MCF 10A (cell line): ENCODE data around the gene ARHGAP15. TPM values are rescaled to one million over a fixed set of nuclear protein-coding genes. Genes with fewer than 3 reads are reported as not detected.

Source experiments
- BruUV-seq: library from RNA; stranded (reverse); fragments of 400-500 nt; replicated peaks from 2 replicates; lab custom pipeline; 2021; lab: Mats Ljungman, UMichigan
- CTCF ChIA-PET: fragments of 300-600 bp; sonication (Branson Sonifier 250); formaldehyde crosslinking; extraction: SDS; loops from one replicate; lab custom pipeline; 2021; ENCODE audit warnings: antibody characterized with exemption, inconsistent platforms; lab: Yijun Ruan, JAX
- POLR2A ChIA-PET: fragments of 300-600, 350-650 bp; sonication (Branson Sonifier 250); formaldehyde crosslinking; extraction: SDS; loops from one replicate; lab custom pipeline; 2020; ENCODE audit warnings: antibody characterized with exemption, inconsistent platforms; lab: Yijun Ruan, JAX
- DNase-seq: peaks from one replicate; pipeline ENCODE4 v3.0.0-alpha.2; 2018; ENCODE audit not compliant: unreplicated experiment
- H3K27ac Mint-ChIP-seq: one replicate; pipeline ENCODE4 v1.8.0; 2022; ENCODE audit warnings: mild to moderate bottlenecking, low read depth, mixed read lengths; ENCODE audit not compliant: unreplicated experiment
- H3K27me3 Mint-ChIP-seq: one replicate; pipeline ENCODE4 v1.8.0; 2022; ENCODE audit warnings: mixed read lengths; ENCODE audit not compliant: insufficient read depth, unreplicated experiment
- H3K36me3 Mint-ChIP-seq: one replicate; pipeline ENCODE4 v1.8.0; 2022; ENCODE audit warnings: mild to moderate bottlenecking, moderate library complexity, mixed read lengths; ENCODE audit not compliant: insufficient read depth, unreplicated experiment
- H3K4me1 Mint-ChIP-seq: one replicate; pipeline ENCODE4 v1.8.0; 2022; ENCODE audit warnings: mixed read lengths; ENCODE audit not compliant: insufficient read depth, unreplicated experiment
- H3K4me3 Mint-ChIP-seq: one replicate; pipeline ENCODE4 v1.8.0; 2022; ENCODE audit warnings: mild to moderate bottlenecking, moderate library complexity, mixed read lengths; ENCODE audit not compliant: unreplicated experiment
- H3K9me3 Mint-ChIP-seq: one replicate; pipeline ENCODE4 v1.8.0; 2022; ENCODE audit warnings: mixed read lengths; ENCODE audit not compliant: unreplicated experiment
- CTCF ChIP-seq: fragments of 200-600 bp; IDR thresholded peaks from one replicate; pipeline ENCODE4 v1.8.0; 2022; ENCODE audit warnings: antibody characterized with exemption, mild to moderate bottlenecking; ENCODE audit not compliant: unreplicated experiment
- intact Hi-C: fragments of 100-400 bp; cut with micrococcal nuclease; formaldehyde crosslinking; loops from 2 replicates; pipeline ENCODE4 v1.14.1; 2022
- total RNA-seq: library from RNA; stranded (reverse); gene quantifications from 2 replicates; pipeline ENCODE4 v1.2.3, GENCODE V29; 2022

The ARHGAP15 gene
- total RNA-seq, 1 experiment from 2014 or later: not detected

- TF ChIP-seq CTCF: no peak
- no peak overlapping the region for H3K27ac Mint-ChIP-seq
- DNase-seq: no peak
- intact Hi-C loops: loop anchor here (5.0 kb wide), 1 partner anchor 1185 kb away; no protein-coding TSS in a partner anchor
- ChIA-PET CTCF (no interaction called here), POLR2A (no interaction called here)
- H3K9me3 Mint-ChIP-seq: peaks cover 24% of the 10 kb centered on the region
- H3K36me3 Mint-ChIP-seq: no peaks in the 10 kb centered on the region
- H3K27me3 Mint-ChIP-seq: no peaks in the 10 kb centered on the region
- H3K4me1 Mint-ChIP-seq: no peaks in the 10 kb centered on the region
- no peak overlapping the region for H3K4me3 Mint-ChIP-seq
- BruUV-seq: no TSS peak
These were observed 368.5 kb downstream of the ARHGAP15 start for GRCh38 chr2:143497726-143498125.

- no peak overlapping the region for H3K4me3 Mint-ChIP-seq
- POLR2A ChIA-PET: no interaction called here
- TF ChIP-seq CTCF: no peak
- CTCF ChIA-PET: interaction anchor here (0.7 kb wide), 1 partner anchor 20 kb away, joined by 3 read pairs; no protein-coding TSS in a partner anchor
- intact Hi-C loops: loop anchor here (5.0 kb wide), 1 partner anchor 1184 kb away; no protein-coding TSS in a partner anchor
- H3K9me3 Mint-ChIP-seq: peaks cover 19% of the 10 kb centered on the region
- no peak for DNase-seq
- no TSS peak for BruUV-seq
- no peaks in the 10 kb centered on the region for H3K27me3 Mint-ChIP-seq
- H3K36me3 Mint-ChIP-seq: no peaks in the 10 kb centered on the region
- H3K27ac Mint-ChIP-seq: no peak overlapping the region
- H3K4me1 Mint-ChIP-seq: no peaks in the 10 kb centered on the region
These were observed 369.3 kb downstream of the ARHGAP15 start for GRCh38 chr2:143498496-143498895.

- no TSS peak for BruUV-seq
- POLR2A ChIA-PET: no interaction called here
- CTCF ChIA-PET: no interaction called here
- Mint-ChIP-seq H3K27ac (no peak overlapping the region), H3K9me3 (peaks cover 13% of the 10 kb centered on the region), H3K4me3 (no peak overlapping the region), H3K4me1 (no peaks in the 10 kb centered on the region), H3K36me3 (no peaks in the 10 kb centered on the region), H3K27me3 (no peaks in the 10 kb centered on the region)
- no peak for TF ChIP-seq CTCF
- no peak for DNase-seq
- intact Hi-C loops: loop anchor here (5.0 kb wide), 1 partner anchor 1183 kb away; no protein-coding TSS in a partner anchor
These were observed 369.8 kb downstream of the ARHGAP15 start for GRCh38 chr2:143499061-143499460.

GRCh38 chr2:143501106-143501676 is 372.0 kb downstream of the ARHGAP15 start:
- Mint-ChIP-seq H3K4me3 (no peak overlapping the region), H3K9me3 (no peaks in the 10 kb centered on the region), H3K27me3 (no peaks in the 10 kb centered on the region), H3K27ac (no peak overlapping the region), H3K36me3 (no peaks in the 10 kb centered on the region), H3K4me1 (no peaks in the 10 kb centered on the region)
- no peak for TF ChIP-seq CTCF
- ChIA-PET CTCF (no interaction called here), POLR2A (interaction anchor here (0.7 kb wide), 1 partner anchor 542 kb away, joined by 3 read pairs; no protein-coding TSS in a partner anchor)
- no TSS peak for BruUV-seq
- no peak for DNase-seq
- intact Hi-C loops: no loop called here
